ENCODE results near the gene BPHL. TPM values are rescaled to one million over a fixed set of nuclear protein-coding genes. Genes with fewer than 3 reads are reported as not detected.
A peak's percentile ranks its signal among the peaks of the same experiment; 100 is the strongest.
"Not testable (repeated sequence)": the region's sequence is repeated elsewhere in the genome, so short reads cannot be mapped to it uniquely, and the experiment has no call there.

Gene BPHL
- total RNA-seq, 6 experiments from 2014 or later: 30.4 to 142 (median 68.6) TPM

DNA sequence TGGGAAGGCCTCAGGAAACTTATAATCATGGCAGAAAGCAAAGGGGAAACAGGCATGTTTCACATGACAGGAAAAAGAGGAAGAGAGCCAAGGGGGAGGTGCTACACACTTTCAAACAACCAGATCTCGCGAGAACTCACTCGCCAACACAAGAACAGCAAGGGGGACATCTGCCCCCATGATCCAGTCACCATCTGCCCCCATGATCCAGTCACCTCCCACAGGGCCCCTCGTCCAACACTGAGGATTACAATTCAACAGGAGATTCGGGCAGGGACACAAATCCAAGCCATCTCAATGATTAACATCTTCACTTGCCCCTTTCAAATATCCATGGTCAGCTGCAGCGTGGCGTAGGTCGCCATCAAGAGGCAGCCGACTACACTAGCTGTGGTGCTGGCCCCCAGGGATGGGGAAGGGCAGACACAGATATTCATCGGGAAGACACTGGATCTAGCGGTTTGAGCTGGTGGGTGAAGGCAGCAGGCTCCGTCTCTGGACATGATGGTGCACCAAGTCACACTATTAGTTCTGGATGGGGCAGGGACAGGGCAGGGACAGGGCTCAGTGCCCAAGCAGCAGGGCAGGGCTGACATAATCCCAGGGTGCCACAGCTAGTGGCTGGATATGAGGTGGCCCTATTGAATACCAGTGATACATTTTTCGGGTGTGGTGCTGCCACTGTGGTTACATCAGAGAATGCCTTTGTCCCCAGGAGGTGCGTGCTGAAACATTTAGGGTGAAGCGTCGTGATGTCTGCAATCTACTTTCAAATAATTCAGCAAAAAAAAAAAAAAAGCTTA lies 77.4 kb downstream of the BPHL start:
- DNase-seq (no peak), ATAC-seq (peak in 3 of 4 donors; percentile 43 to 48 (median 47))
- 74% methylated on average over 15 of the region's 16 CpGs for WGBS (ENCODE audit: insufficient coverage, low coverage, low lambda C conversion rate, missing lambda C conversion rate)

DNA sequence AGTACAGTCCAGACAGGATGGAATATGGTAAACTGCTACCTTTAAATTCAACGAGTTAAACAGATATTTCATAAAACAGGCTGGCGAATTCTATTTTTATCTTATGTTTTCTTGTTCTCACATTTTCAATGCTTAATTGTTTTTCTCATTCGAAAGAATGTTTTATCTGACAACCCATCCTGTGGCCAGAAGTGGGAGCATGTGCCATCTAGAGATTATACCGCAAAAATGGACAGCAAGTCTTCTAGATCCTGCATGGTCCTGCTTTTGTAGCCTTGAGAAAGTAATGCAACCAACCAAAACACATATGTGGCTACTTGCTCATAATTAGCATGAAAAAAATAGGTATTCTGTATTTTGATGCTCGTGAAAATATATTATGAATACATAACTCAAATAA lies 78.3 kb downstream of the BPHL start:
- ATAC-seq: no peak
- Histone ChIP-seq H3K27ac (no peak overlapping the region), H3K4me3 (no peak overlapping the region), H3K9me3 (no peaks in the 10 kb centered on the region), H3K4me1 (no peaks in the 10 kb centered on the region), H3K27me3 (no peaks in the 10 kb centered on the region), H3K36me3 (no peaks in the 10 kb centered on the region)
- 70% methylated on average over 5 of the region's 5 CpGs for WGBS (ENCODE audit: insufficient coverage, low coverage, low lambda C conversion rate, missing lambda C conversion rate)
- DNase-seq: no peak
- TF ChIP-seq POLR2A (IDR thresholded peaks at IDR 0.05): no peak
- TF ChIP-seq, protein P1, sequence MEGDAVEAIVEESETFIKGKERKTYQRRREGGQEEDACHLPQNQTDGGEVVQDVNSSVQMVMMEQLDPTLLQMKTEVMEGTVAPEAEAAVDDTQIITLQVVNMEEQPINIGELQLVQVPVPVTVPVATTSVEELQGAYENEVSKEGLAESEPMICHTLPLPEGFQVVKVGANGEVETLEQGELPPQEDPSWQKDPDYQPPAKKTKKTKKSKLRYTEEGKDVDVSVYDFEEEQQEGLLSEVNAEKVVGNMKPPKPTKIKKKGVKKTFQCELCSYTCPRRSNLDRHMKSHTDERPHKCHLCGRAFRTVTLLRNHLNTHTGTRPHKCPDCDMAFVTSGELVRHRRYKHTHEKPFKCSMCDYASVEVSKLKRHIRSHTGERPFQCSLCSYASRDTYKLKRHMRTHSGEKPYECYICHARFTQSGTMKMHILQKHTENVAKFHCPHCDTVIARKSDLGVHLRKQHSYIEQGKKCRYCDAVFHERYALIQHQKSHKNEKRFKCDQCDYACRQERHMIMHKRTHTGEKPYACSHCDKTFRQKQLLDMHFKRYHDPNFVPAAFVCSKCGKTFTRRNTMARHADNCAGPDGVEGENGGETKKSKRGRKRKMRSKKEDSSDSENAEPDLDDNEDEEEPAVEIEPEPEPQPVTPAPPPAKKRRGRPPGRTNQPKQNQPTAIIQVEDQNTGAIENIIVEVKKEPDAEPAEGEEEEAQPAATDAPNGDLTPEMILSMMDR (IDR thresholded peaks at IDR 0.05): no peak
- intact Hi-C loops (cut with DNase I): no loop called here

More for the DNA sequence above, 77.4 kb downstream of the BPHL start:
- no peaks in the 10 kb centered on the region for H3K4me1 ChIP-seq
- H3K27ac ChIP-seq: no peak overlapping the region
- H3K4me3 ChIP-seq: no peak overlapping the region
- H3K9me3 ChIP-seq: no peaks in the 10 kb centered on the region
- no peak for TF ChIP-seq POLR2A (IDR thresholded peaks at IDR 0.05)
- TF ChIP-seq, protein P1 (IDR thresholded peaks at IDR 0.05): peak in 1 of 4 donors; percentile 9
- H3K27me3 ChIP-seq: no peaks in the 10 kb centered on the region
- no peaks in the 10 kb centered on the region for H3K36me3 ChIP-seq
- intact Hi-C loops (cut with DNase I): no loop called here

DNA sequence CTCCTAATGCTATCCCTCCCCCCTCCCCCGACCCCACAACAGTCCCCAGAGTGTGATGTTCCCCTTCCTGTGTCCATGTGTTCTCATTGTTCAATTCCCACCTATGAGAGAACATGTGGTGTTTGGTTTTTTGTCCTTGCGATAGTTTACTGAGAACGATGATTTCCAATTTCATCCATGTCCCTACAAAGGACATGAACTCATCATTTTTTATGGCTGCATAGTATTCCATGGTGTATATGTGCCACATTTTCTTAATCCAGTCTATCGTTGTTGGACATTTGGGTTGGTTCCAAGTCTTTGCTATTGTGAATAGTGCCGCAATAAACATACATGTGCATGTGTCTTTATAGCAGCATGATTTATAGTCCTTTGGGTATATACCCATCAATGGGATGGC lies 79.2 kb downstream of the BPHL start:
- H3K4me3 ChIP-seq; H3K9me3 ChIP-seq; DNase-seq; H3K27me3 ChIP-seq; H3K4me1 ChIP-seq; intact Hi-C loops (cut with DNase I); H3K27ac ChIP-seq; H3K36me3 ChIP-seq; ATAC-seq: not testable (repeated sequence)
- 92% methylated on average over 2 of the region's 5 CpGs for WGBS (ENCODE audit: insufficient coverage, low coverage, low lambda C conversion rate, missing lambda C conversion rate)

DNA sequence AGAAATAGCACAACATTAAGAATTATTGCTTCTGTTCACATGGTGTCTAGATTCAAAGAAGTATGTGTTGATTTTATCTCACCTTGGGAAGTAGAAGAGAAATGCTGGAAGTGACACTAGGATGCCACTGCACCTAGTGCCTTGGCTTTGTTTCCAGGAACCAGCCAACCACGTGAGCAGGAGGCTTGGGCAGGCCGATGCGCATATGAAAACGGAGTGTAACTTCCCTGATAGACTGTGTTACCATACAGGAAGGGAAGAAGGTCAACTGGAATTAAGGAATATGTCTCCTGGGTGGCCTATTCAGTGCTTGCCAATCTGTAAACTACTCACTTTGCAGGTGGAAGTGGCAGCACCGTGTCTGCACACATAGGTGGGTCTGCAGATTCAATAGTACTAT lies 80.9 kb downstream of the BPHL start:
- TF ChIP-seq, protein P1 (IDR thresholded peaks at IDR 0.05): no peak
- no peak for TF ChIP-seq POLR2A (IDR thresholded peaks at IDR 0.05)
- no peaks in the 10 kb centered on the region for H3K4me1 ChIP-seq
- intact Hi-C loops (cut with DNase I): no loop called here
- H3K27me3 ChIP-seq: no peaks in the 10 kb centered on the region
- H3K9me3 ChIP-seq: no peaks in the 10 kb centered on the region
- H3K36me3 ChIP-seq: no peaks in the 10 kb centered on the region
- no peak overlapping the region for H3K4me3 ChIP-seq
- WGBS (ENCODE audit: insufficient coverage, low coverage, low lambda C conversion rate, missing lambda C conversion rate): 76% methylated on average over 5 of the region's 5 CpGs
- no peak for ATAC-seq
- no peak for DNase-seq
- H3K27ac ChIP-seq: no peak overlapping the region

DNA sequence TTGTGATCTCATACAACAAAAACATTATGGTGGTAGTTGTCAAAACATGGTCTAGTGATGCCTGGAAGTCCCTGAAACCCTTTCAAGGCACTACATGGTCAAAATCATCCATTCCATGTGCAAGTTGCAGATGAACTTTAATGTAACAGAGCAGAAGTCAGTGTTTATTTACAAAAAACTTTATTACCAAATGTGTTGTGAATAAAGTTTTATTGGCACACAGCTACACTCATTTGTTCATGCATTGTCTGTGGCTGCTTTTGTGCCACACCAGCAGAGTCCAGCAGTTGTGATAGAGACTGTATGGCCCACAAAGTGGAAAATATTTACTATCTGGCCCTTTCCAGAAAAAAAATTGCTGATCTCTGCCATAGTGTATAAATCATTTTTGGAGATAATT lies 82.2 kb downstream of the BPHL start:
- TF ChIP-seq, protein P1 (IDR thresholded peaks at IDR 0.05): no peak
- no peak for TF ChIP-seq POLR2A (IDR thresholded peaks at IDR 0.05)
- no peak for ATAC-seq
- DNase-seq: no peak
- Histone ChIP-seq H3K27ac (no peak overlapping the region), H3K9me3 (no peaks in the 10 kb centered on the region), H3K4me3 (no peak overlapping the region), H3K36me3 (no peaks in the 10 kb centered on the region), H3K4me1 (no peaks in the 10 kb centered on the region), H3K27me3 (no peaks in the 10 kb centered on the region)
- intact Hi-C loops (cut with DNase I): no loop called here

All from right lobe of liver (tissue), 6 donors.